Hepatocyte (in vitro differentiated cells): ENCODE data around the gene TRPM5. TPM values are rescaled to one million over a fixed set of nuclear protein-coding genes. Genes with fewer than 3 reads are reported as not detected.

ENCODE experiments used
- DNase-seq: peaks from one replicate; pipeline ENCODE4 v3.0.0-alpha.2; 2016; ENCODE audit warnings: low spot score
- H2AFZ ChIP-seq: fragments of 200-600 bp; sonication (generic); 2 replicates; pipeline ENCODE4 v1.6.0; 2016; ENCODE audit warnings: antibody characterized with exemption, mild to moderate bottlenecking
- H3K27ac ChIP-seq: fragments of 200-600 bp; sonication (generic); 2 replicates; pipeline ENCODE4 v1.5.1; 2016; ENCODE audit warnings: mild to moderate bottlenecking
- H3K27me3 ChIP-seq: fragments of 200-600 bp; sonication (generic); 2 replicates; pipeline ENCODE4 v1.6.1; 2016
- H3K36me3 ChIP-seq: fragments of 200-600 bp; sonication (generic); replicated peaks from 2 replicates; pipeline ENCODE4 v1.5.1; 2016; ENCODE audit warnings: low read depth; ENCODE audit not compliant: insufficient read depth
- H3K4me1 ChIP-seq: fragments of 200-600 bp; sonication (generic); 2 replicates; pipeline ENCODE4 v1.5.1; 2016; ENCODE audit warnings: mild to moderate bottlenecking, moderate library complexity; ENCODE audit not compliant: insufficient read depth
- H3K4me2 ChIP-seq: fragments of 200-600 bp; sonication (generic); 2 replicates; pipeline ENCODE4 v1.6.0; 2016
- H3K4me3 ChIP-seq: fragments of 200-600 bp; sonication (generic); 2 replicates; pipeline ENCODE4 v1.5.1; 2016; ENCODE audit warnings: mild to moderate bottlenecking
- H3K79me2 ChIP-seq: fragments of 200-600 bp; sonication (generic); 2 replicates; pipeline ENCODE4 v1.6.0; 2017; ENCODE audit warnings: mild to moderate bottlenecking
- H3K9me2 ChIP-seq: fragments of 200-600 bp; sonication (generic); replicated peaks from 2 replicates; pipeline ENCODE4 v1.6.0; 2017; ENCODE audit warnings: mild to moderate bottlenecking; ENCODE audit not compliant: insufficient read depth
- H3K9me3 ChIP-seq: fragments of 200-600 bp; sonication (generic); 2 replicates; pipeline ENCODE4 v1.5.1; 2016; ENCODE audit warnings: low read depth, mild to moderate bottlenecking
- H4K20me1 ChIP-seq: fragments of 200-600 bp; sonication (generic); 2 replicates; pipeline ENCODE4 v1.6.0; 2016; ENCODE audit warnings: mild to moderate bottlenecking; ENCODE audit not compliant: insufficient read depth, poor library complexity, severe bottlenecking
- CTCF ChIP-seq: fragments of 200-600 bp; sonication (generic); IDR thresholded peaks from 2 replicates; pipeline ENCODE4 v1.5.1; 2016; ENCODE audit warnings: antibody characterized with exemption, mild to moderate bottlenecking; ENCODE audit not compliant: poor library complexity
- EZH2 ChIP-seq: fragments of 200-600 bp; sonication (generic); IDR thresholded peaks from 2 replicates; pipeline ENCODE4 v1.6.1; 2016; ENCODE audit warnings: antibody characterized with exemption, mild to moderate bottlenecking, borderline replicate concordance
- EZH2phosphoT487 ChIP-seq: fragments of 200-600 bp; sonication (generic); IDR thresholded peaks from one replicate; pipeline ENCODE4 v1.6.1; 2018; ENCODE audit warnings: antibody characterized with exemption, mild to moderate bottlenecking, low read depth, moderate library complexity; ENCODE audit not compliant: unreplicated experiment, severe bottlenecking
- WGBS: methylation state at CpG from one replicate; pipeline ENCODE4 v1.1.6; 2016; ENCODE audit warnings: low lambda C conversion rate; ENCODE audit errors: missing lambda C conversion rate; 5-methylcytosine and 5-hydroxymethylcytosine counted together
- polyA plus RNA-seq: library from polyadenylated mRNA; unstranded; fragments of >200 nt; fragmentation: Nextera tagmentation; extraction: Ambion mirVana; gene quantifications from 2 replicates; pipeline ENCODE4 v1.2.1, GENCODE V29; 2016
- total RNA-seq: library from RNA; depleted of rRNA; stranded (reverse); fragments of >200 nt; gene quantifications from 2 replicates; pipeline ENCODE4 v1.2.3, GENCODE V29; 2014

Gene TRPM5
- total and polyA plus RNA-seq, 2 experiments from 2014 or later = 0.07 to 0.13 TPM

- Histone ChIP-seq H3K4me2 (no peak overlapping the region), H3K4me1 (peaks cover 3% of the 10 kb centered on the region), H3K27ac (no peak overlapping the region), H4K20me1 (no peaks in the 10 kb centered on the region), H3K79me2 (no peaks in the 10 kb centered on the region), H3K9me2 (no peaks in the 10 kb centered on the region), H2AFZ (no peak overlapping the region), H3K36me3 (no peaks in the 10 kb centered on the region), H3K9me3 (no peaks in the 10 kb centered on the region), H3K4me3 (no peak overlapping the region), H3K27me3 (no peaks in the 10 kb centered on the region)
- DNase-seq = no peak
- 79% methylated on average over 16 of the region's 17 CpGs for WGBS
- no peak for TF ChIP-seq EZH2
- no peak for TF ChIP-seq EZH2phosphoT487
- no peak for TF ChIP-seq CTCF
Observed at GRCh38 chr11:2471048-2471803, 26.9 kb upstream of the TRPM5 start.

- no peaks in the 10 kb centered on the region for H3K79me2 ChIP-seq
- peaks cover 3% of the 10 kb centered on the region for H3K4me1 ChIP-seq
- no peak overlapping the region for H3K4me3 ChIP-seq
- H3K27me3 ChIP-seq = no peaks in the 10 kb centered on the region
- no peak overlapping the region for H3K27ac ChIP-seq
- TF ChIP-seq EZH2phosphoT487 (no peak), EZH2 (no peak), CTCF (no peak)
- H3K9me2 ChIP-seq = no peaks in the 10 kb centered on the region
- WGBS = 85% methylated on average over 7 of the region's 7 CpGs
- no peaks in the 10 kb centered on the region for H4K20me1 ChIP-seq
- no peaks in the 10 kb centered on the region for H3K36me3 ChIP-seq
- H3K9me3 ChIP-seq = no peaks in the 10 kb centered on the region
- no peak overlapping the region for H2AFZ ChIP-seq
- no peak for DNase-seq
- no peak overlapping the region for H3K4me2 ChIP-seq
Observed at GRCh38 chr11:2470495-2470894, 26.2 kb upstream of the TRPM5 start.

GRCh38 chr11:2468363-2469235 is 24.3 kb upstream of the TRPM5 start:
- H3K27me3 ChIP-seq = no peaks in the 10 kb centered on the region
- no peak overlapping the region for H2AFZ ChIP-seq
- TF ChIP-seq CTCF (no peak), EZH2phosphoT487 (no peak), EZH2 (no peak)
- no peaks in the 10 kb centered on the region for H3K79me2 ChIP-seq
- no peaks in the 10 kb centered on the region for H3K9me3 ChIP-seq
- no peaks in the 10 kb centered on the region for H4K20me1 ChIP-seq
- no peaks in the 10 kb centered on the region for H3K9me2 ChIP-seq
- no peak overlapping the region for H3K4me2 ChIP-seq
- H3K4me3 ChIP-seq = no peak overlapping the region
- no peaks in the 10 kb centered on the region for H3K4me1 ChIP-seq
- H3K36me3 ChIP-seq = no peaks in the 10 kb centered on the region
- WGBS = 87% methylated on average over 21 of the region's 21 CpGs
- DNase-seq = peak; percentile 1
- H3K27ac ChIP-seq = no peak overlapping the region
